GM23338 (cell line): ENCODE measurements around the gene HSDL2. TPM values are rescaled to one million over a fixed set of nuclear protein-coding genes. Genes with fewer than 3 reads are reported as not detected.

Experiments used
- ATAC-seq: fragments of 200-7000 bp; cut with Tn5 transposase; 3 replicates; pipeline ENCODE4 v1.9.1; 2020
- DNase-seq: peaks from one replicate; pipeline ENCODE4 v3.0.0-alpha.2; 2015; ENCODE audit warnings: low spot score
- H2AFZ ChIP-seq: fragments of 200-600 bp; sonication (generic); 2 replicates; pipeline ENCODE4 v1.8.0; 2016; ENCODE audit warnings: antibody characterized with exemption, mild to moderate bottlenecking, moderate library complexity
- H3F3A ChIP-seq: fragments of 200-600 bp; sonication (generic); replicated peaks from 2 replicates; pipeline ENCODE4 v1.8.0; 2017; ENCODE audit warnings: antibody characterized with exemption, mixed run types, low read depth
- H3K27ac ChIP-seq: fragments of 200-600 bp; sonication (generic); 2 replicates; pipeline ENCODE4 v1.6.1; 2016; ENCODE audit warnings: low read depth
- H3K27me3 ChIP-seq: fragments of 200-600 bp; sonication (generic); 2 replicates; pipeline ENCODE4 v1.8.0; 2016; ENCODE audit warnings: mild to moderate bottlenecking, mixed run types, moderate library complexity; ENCODE audit not compliant: insufficient read depth
- H3K36me3 ChIP-seq: fragments of 200-600 bp; sonication (generic); 2 replicates; pipeline ENCODE4 v1.8.0; 2016; ENCODE audit warnings: mild to moderate bottlenecking; ENCODE audit not compliant: insufficient read depth
- H3K4me1 ChIP-seq: fragments of 200-600 bp; sonication (generic); 2 replicates; pipeline ENCODE4 v1.8.0; 2016; ENCODE audit warnings: mild to moderate bottlenecking, moderate library complexity; ENCODE audit not compliant: insufficient read depth
- H3K4me2 ChIP-seq: fragments of 200-600 bp; sonication (generic); 2 replicates; pipeline ENCODE4 v1.7.1; 2017; ENCODE audit warnings: mixed run types
- H3K4me3 ChIP-seq: fragments of 200-600 bp; sonication (generic); 2 replicates; pipeline ENCODE4 v1.6.1; 2016; ENCODE audit warnings: mixed run types
- H3K79me2 ChIP-seq: fragments of 200-600 bp; sonication (generic); replicated peaks from 2 replicates; pipeline ENCODE4 v1.8.0; 2017; ENCODE audit warnings: mild to moderate bottlenecking; ENCODE audit not compliant: insufficient read depth
- H3K9me2 ChIP-seq: fragments of 200-600 bp; sonication (generic); 2 replicates; pipeline ENCODE4 v1.8.0; 2017; ENCODE audit not compliant: insufficient read depth
- H4K20me1 ChIP-seq: fragments of 200-600 bp; sonication (generic); replicated peaks from 2 replicates; pipeline ENCODE4 v1.8.0; 2017; ENCODE audit warnings: mild to moderate bottlenecking; ENCODE audit not compliant: insufficient read depth
- H3K27ac Mint-ChIP-seq: 2 replicates; pipeline ENCODE4 v1.8.0; 2020; ENCODE audit warnings: inconsistent platforms, mild to moderate bottlenecking, moderate library complexity, mixed read lengths
- H3K27me3 Mint-ChIP-seq: 3 replicates; pipeline ENCODE4 v1.8.0; 2022; ENCODE audit warnings: low read depth, mild to moderate bottlenecking, moderate library complexity, mixed read lengths, inconsistent platforms; ENCODE audit not compliant: insufficient read depth, poor library complexity
- H3K36me3 Mint-ChIP-seq: 3 replicates; pipeline ENCODE4 v1.8.0; 2021; ENCODE audit warnings: low read depth, mild to moderate bottlenecking, inconsistent platforms, moderate library complexity, mixed read lengths
- H3K4me1 Mint-ChIP-seq: 3 replicates; pipeline ENCODE4 v1.8.0; 2020; ENCODE audit warnings: mild to moderate bottlenecking, inconsistent platforms, mixed read lengths
- H3K4me3 Mint-ChIP-seq: 3 replicates; pipeline ENCODE4 v1.8.0; 2021; ENCODE audit warnings: moderate library complexity, mild to moderate bottlenecking, inconsistent platforms, mixed read lengths
- H3K9me3 Mint-ChIP-seq: 3 replicates; pipeline ENCODE4 v1.8.0; 2020; ENCODE audit warnings: moderate library complexity, mild to moderate bottlenecking, inconsistent platforms, mixed read lengths
- CREB1 ChIP-seq: fragments of 250-450 bp; sonication (Bioruptor Pico); IDR thresholded peaks from 2 replicates; pipeline ENCODE4 v1.5.0; 2020; ENCODE audit warnings: low read depth, mild to moderate bottlenecking, moderate library complexity
- CTCF ChIP-seq, 2 experiments: fragments of 200-600 bp in 1 of 2; sonication (generic) in 1 of 2; conservative IDR thresholded peaks; 2 replicates each; pipeline versions ENCODE4 v1.5.1 to v1.6.1; 2016 to 2017; ENCODE audit warnings: antibody characterized with exemption in 2 of 2, low read depth in 2 of 2, mild to moderate bottlenecking in 2 of 2, moderate library complexity in 1 of 2
- EZH2 ChIP-seq: fragments of 200-600 bp; sonication (generic); IDR thresholded peaks from one replicate; pipeline ENCODE4 v1.8.0; 2017; ENCODE audit warnings: antibody characterized with exemption, mild to moderate bottlenecking, low read depth; ENCODE audit not compliant: unreplicated experiment
- EZH2phosphoT487 ChIP-seq: fragments of 200-600 bp; sonication (generic); IDR thresholded peaks from one replicate; pipeline ENCODE4 v1.8.1; 2018; ENCODE audit warnings: antibody characterized with exemption; ENCODE audit not compliant: unreplicated experiment
- JUNB ChIP-seq: IDR thresholded peaks from one replicate; pipeline ENCODE4 v1.6.1; 2016; ENCODE audit warnings: antibody characterized with exemption; ENCODE audit not compliant: unreplicated experiment
- NANOG ChIP-seq: IDR thresholded peaks from 2 replicates; pipeline ENCODE4 v1.6.1; 2016; ENCODE audit warnings: antibody characterized with exemption, borderline replicate concordance
- POLR2AphosphoS5 ChIP-seq: IDR thresholded peaks from 2 replicates; pipeline ENCODE4 v1.6.1; 2016; ENCODE audit warnings: antibody characterized with exemption, low read depth
- REST ChIP-seq: IDR thresholded peaks from one replicate; pipeline ENCODE4 v1.6.1; 2018; ENCODE audit warnings: antibody characterized with exemption; ENCODE audit not compliant: unreplicated experiment
- ZNF114 ChIP-seq: fragments of 250-450 bp; sonication (Bioruptor Pico); IDR thresholded peaks from 2 replicates; pipeline ENCODE4 v1.5.0; 2020; ENCODE audit warnings: mild to moderate bottlenecking, moderate library complexity
- ZNF331 ChIP-seq: fragments of 250-450 bp; sonication (Bioruptor Pico); IDR thresholded peaks from 2 replicates; pipeline ENCODE4 v1.5.0; 2020; ENCODE audit warnings: low read depth, mild to moderate bottlenecking, moderate library complexity
- ZNF462 ChIP-seq: fragments of 250-450 bp; sonication (Bioruptor Pico); IDR thresholded peaks from 2 replicates; pipeline ENCODE4 v1.5.0; 2020; ENCODE audit warnings: mild to moderate bottlenecking, moderate library complexity
- polyA plus RNA-seq: library from polyadenylated mRNA; unstranded; fragments of >200 nt; fragmentation: Nextera tagmentation; extraction: Ambion mirVana; gene quantifications from 2 replicates; pipeline ENCODE4 v1.2.1, GENCODE V29; 2016
- total RNA-seq: library from RNA; depleted of rRNA; stranded (reverse); fragments of >200 nt; shearing (Covaris generic); gene quantifications from 2 replicates; pipeline ENCODE4 v1.2.3, GENCODE V29; 2014

Gene HSDL2
- total and polyA plus RNA-seq, 2 experiments from 2014 or later, result 11.4 to 15.3 TPM

- H3K27ac Mint-ChIP-seq, result no peak overlapping the region
- Histone ChIP-seq H3K27me3 (no peaks in the 10 kb centered on the region), H3F3A (no peaks in the 10 kb centered on the region), H3K27ac (no peak overlapping the region), H2AFZ (no peak overlapping the region), H3K4me1 (no peaks in the 10 kb centered on the region), H3K9me2 (0 out of 2 replicates have a peak, but pooled peaks cover 3% of the 10 kb centered on the region), H4K20me1 (no peaks in the 10 kb centered on the region), H3K4me3 (no peak overlapping the region), H3K4me2 (no peak overlapping the region), H3K79me2 (no peaks in the 10 kb centered on the region), H3K36me3 (peaks cover 3% of the 10 kb centered on the region; the same call in 1 of the 2 replicates)
- ATAC-seq, result no peak
- H3K27me3 Mint-ChIP-seq, result peaks cover 2% of the 10 kb centered on the region
- H3K36me3 Mint-ChIP-seq, result peaks cover 33% of the 10 kb centered on the region
- peaks cover 12% of the 10 kb centered on the region for H3K9me3 Mint-ChIP-seq
- no peak for TF ChIP-seq POLR2AphosphoS5
- TF ChIP-seq CREB1 (CRISPR knock-in tag), result no peak
- TF ChIP-seq EZH2, result no peak
- no peak for TF ChIP-seq EZH2phosphoT487
- DNase-seq, result no peak
- H3K4me3 Mint-ChIP-seq, result no peak overlapping the region
- no peaks in the 10 kb centered on the region for H3K4me1 Mint-ChIP-seq
These were observed 99.3 kb downstream of the HSDL2 start for GRCh38 chr9:112479221-112479620.

GRCh38 chr9:112484607-112485006 lies 104.7 kb downstream of the HSDL2 start:
- Histone ChIP-seq H3K36me3 (no peaks in the 10 kb centered on the region), H3F3A (no peaks in the 10 kb centered on the region), H3K4me3 (no peak overlapping the region), H3K27me3 (no peaks in the 10 kb centered on the region), H3K27ac (no peak overlapping the region), H4K20me1 (peaks cover 9% of the 10 kb centered on the region), H2AFZ (no peak overlapping the region), H3K4me1 (peaks cover 21% of the 10 kb centered on the region), H3K9me2 (no peaks in the 10 kb centered on the region), H3K4me2 (no peak overlapping the region), H3K79me2 (peaks cover 31% of the 10 kb centered on the region)
- Mint-ChIP-seq H3K27me3 (peaks cover 16% of the 10 kb centered on the region), H3K27ac (no peak overlapping the region), H3K4me3 (no peak overlapping the region), H3K9me3 (no peaks in the 10 kb centered on the region), H3K36me3 (no peaks in the 10 kb centered on the region; the same call in 1 of the 3 replicates), H3K4me1 (peaks cover 17% of the 10 kb centered on the region)
- DNase-seq (no peak), ATAC-seq (no peak)
- TF ChIP-seq EZH2phosphoT487, result no peak
- no peak for TF ChIP-seq REST
- TF ChIP-seq NANOG, result no peak
- TF ChIP-seq ZNF462, result no peak
- TF ChIP-seq JUNB, result no peak
- TF ChIP-seq POLR2AphosphoS5, result no peak
- TF ChIP-seq ZNF114, result no peak
- no peak for TF ChIP-seq CTCF (conservative IDR thresholded peaks at IDR 0.05; ENCODE audit: low read depth in 2 of 2)
- no peak for TF ChIP-seq ZNF331 (CRISPR knock-in tag)
- TF ChIP-seq CREB1 (CRISPR knock-in tag), result no peak
- no peak for TF ChIP-seq EZH2
